Trophoblast cell (in vitro differentiated cells and primary cell): Measurements from ENCODE around the gene ABLIM1.

Source experiments
- DNase-seq, 2 donors: peaks; one replicate each; pipeline ENCODE4 v3.0.0-alpha.2; 2016
- H2AFZ ChIP-seq: 2 replicates; pipeline ENCODE4 v1.6.1; 2013; ENCODE audit warnings: low read length, moderate library complexity, mild to moderate bottlenecking; ENCODE audit not compliant: insufficient read depth, poor library complexity
- H2AK5ac ChIP-seq: 2 replicates; pipeline ENCODE4 v1.6.1; 2013; ENCODE audit warnings: mild to moderate bottlenecking, low read length
- H2BK120ac ChIP-seq: 2 replicates; pipeline ENCODE4 v1.6.1; 2013; ENCODE audit warnings: low read length, mild to moderate bottlenecking, moderate library complexity; ENCODE audit not compliant: insufficient read depth, poor library complexity
- H2BK12ac ChIP-seq: 2 replicates; pipeline ENCODE4 v1.6.1; 2013; ENCODE audit warnings: mild to moderate bottlenecking, low read length, moderate library complexity
- H2BK5ac ChIP-seq: 2 replicates; pipeline ENCODE4 v1.6.1; 2013; ENCODE audit warnings: low read length, low read depth, moderate library complexity, mild to moderate bottlenecking; ENCODE audit not compliant: poor library complexity
- H3K14ac ChIP-seq: 2 replicates; pipeline ENCODE4 v1.6.1; 2013; ENCODE audit warnings: mild to moderate bottlenecking, low read length
- H3K18ac ChIP-seq: 2 replicates; pipeline ENCODE4 v1.6.1; 2013; ENCODE audit warnings: mild to moderate bottlenecking, low read length
- H3K23ac ChIP-seq: 2 replicates; pipeline ENCODE4 v1.6.1; 2013; ENCODE audit warnings: low read length
- H3K27ac ChIP-seq: 2 replicates; pipeline ENCODE4 v1.5.1; 2013; ENCODE audit warnings: low read depth, mild to moderate bottlenecking, inconsistent platforms, low read length, moderate library complexity
- H3K27me3 ChIP-seq: 2 replicates; pipeline ENCODE4 v1.6.1; 2013; ENCODE audit warnings: inconsistent platforms, mild to moderate bottlenecking, low read length, moderate library complexity; ENCODE audit not compliant: insufficient read depth
- H3K36me3 ChIP-seq, 2 experiments: 1 replicate in 1 of 2; 2 replicates in 1 of 2; pipeline ENCODE4 v1.6.1; 2013; ENCODE audit warnings: low read length in 2 of 2, mild to moderate bottlenecking in 2 of 2, moderate library complexity in 1 of 2; ENCODE audit not compliant: insufficient read depth in 2 of 2, control insufficient read depth in 1 of 2
- H3K4ac ChIP-seq: 2 replicates; pipeline ENCODE4 v1.6.1; 2013; ENCODE audit warnings: low read depth, mild to moderate bottlenecking, low read length, moderate library complexity
- H3K4me1 ChIP-seq, 2 experiments: 1 replicate in 1 of 2; 2 replicates in 1 of 2; pipeline ENCODE4 v1.6.1; 2013; ENCODE audit warnings: low read length in 2 of 2, mild to moderate bottlenecking in 2 of 2, moderate library complexity in 1 of 2; ENCODE audit not compliant: insufficient read depth in 2 of 2, control insufficient read depth in 1 of 2
- H3K4me2 ChIP-seq: 2 replicates; pipeline ENCODE4 v1.6.1; 2013; ENCODE audit warnings: inconsistent platforms, mild to moderate bottlenecking, low read length, moderate library complexity
- H3K4me3 ChIP-seq: 2 replicates; pipeline ENCODE4 v1.5.1; 2013; ENCODE audit warnings: mild to moderate bottlenecking, low read depth, low read length, inconsistent platforms
- H3K79me1 ChIP-seq: one replicate; pipeline ENCODE4 v1.6.1; 2013; ENCODE audit warnings: low read length
- H3K79me2 ChIP-seq: 2 replicates; pipeline ENCODE4 v1.6.1; 2013; ENCODE audit warnings: low read length, mild to moderate bottlenecking; ENCODE audit not compliant: control insufficient read depth, insufficient read depth, poor library complexity
- H3K9ac ChIP-seq: 2 replicates; pipeline ENCODE4 v1.6.1; 2013; ENCODE audit warnings: mild to moderate bottlenecking, low read length
- H3K9me3 ChIP-seq: 2 replicates; pipeline ENCODE4 v1.6.1; 2013; ENCODE audit warnings: low read depth, mild to moderate bottlenecking, control low read depth, inconsistent platforms, low read length; ENCODE audit not compliant: insufficient read depth
- H4K12ac ChIP-seq: 2 replicates; pipeline ENCODE4 v1.6.1; 2013; ENCODE audit warnings: low read depth, mild to moderate bottlenecking, low read length, moderate library complexity
- H4K8ac ChIP-seq: 2 replicates; pipeline ENCODE4 v1.6.1; 2013; ENCODE audit warnings: low read depth, mild to moderate bottlenecking, low read length, moderate library complexity
- H4K91ac ChIP-seq: one replicate; pipeline ENCODE4 v1.6.1; 2013; ENCODE audit warnings: low read depth, mild to moderate bottlenecking, low read length, moderate library complexity
- WGBS: extraction: QIAGEN DNeasy Blood & Tissue Kit; methylation state at CpG from one replicate; pipeline ENCODE4 v1.1.7; 2013; ENCODE audit warnings: missing lambda C conversion rate; ENCODE audit not compliant: insufficient read length, insufficient coverage; ENCODE audit errors: extremely low coverage; 5-methylcytosine and 5-hydroxymethylcytosine counted together

Gene ABLIM1

GRCh38 chr10:114477285-114477684 is 180.8 kb downstream of the ABLIM1 start:
- no peaks in the 10 kb centered on the region for H3K79me2 ChIP-seq
- no peaks in the 10 kb centered on the region for H3K36me3 ChIP-seq
- no peak overlapping the region for H2BK5ac ChIP-seq
- DNase-seq, result no peak
- no peak overlapping the region for H3K4me2 ChIP-seq
- H3K4ac ChIP-seq, result no peak overlapping the region
- H3K18ac ChIP-seq, result no peak overlapping the region
- H3K79me1 ChIP-seq, result no peaks in the 10 kb centered on the region
- no peak overlapping the region for H3K9ac ChIP-seq
- H4K91ac ChIP-seq, result no peak overlapping the region
- no peak overlapping the region for H2AFZ ChIP-seq
- no peaks in the 10 kb centered on the region for H3K4me1 ChIP-seq
- no peak overlapping the region for H3K14ac ChIP-seq
- no peaks in the 10 kb centered on the region for H3K9me3 ChIP-seq
- WGBS, result no CpG with 5 or more reads among the region's 7 CpGs
- no peak overlapping the region for H4K8ac ChIP-seq
- no peaks in the 10 kb centered on the region for H3K27me3 ChIP-seq
- H2AK5ac ChIP-seq, result no peak overlapping the region
- no peak overlapping the region for H3K23ac ChIP-seq
- no peak overlapping the region for H2BK12ac ChIP-seq
- H2BK120ac ChIP-seq, result no peak overlapping the region
- no peak overlapping the region for H3K27ac ChIP-seq
- H4K12ac ChIP-seq, result no peak overlapping the region
- no peak overlapping the region for H3K4me3 ChIP-seq

- H3K9ac ChIP-seq, result no peak overlapping the region
- H3K14ac ChIP-seq, result no peak overlapping the region
- no peak overlapping the region for H3K27ac ChIP-seq
- no peaks in the 10 kb centered on the region for H3K79me1 ChIP-seq
- DNase-seq, result no peak
- no peak overlapping the region for H3K23ac ChIP-seq
- no peaks in the 10 kb centered on the region for H3K79me2 ChIP-seq
- H2AK5ac ChIP-seq, result no peak overlapping the region
- H4K12ac ChIP-seq, result no peak overlapping the region
- no peak overlapping the region for H4K91ac ChIP-seq
- H2BK120ac ChIP-seq, result no peak overlapping the region
- no peaks in the 10 kb centered on the region for H3K36me3 ChIP-seq
- no CpG with 5 or more reads among the region's 5 CpGs for WGBS
- H2BK5ac ChIP-seq, result no peak overlapping the region
- H3K18ac ChIP-seq, result no peak overlapping the region
- no peaks in the 10 kb centered on the region for H3K4me1 ChIP-seq
- no peak overlapping the region for H4K8ac ChIP-seq
- H3K27me3 ChIP-seq, result no peaks in the 10 kb centered on the region
- no peak overlapping the region for H2BK12ac ChIP-seq
- H3K4me2 ChIP-seq, result no peak overlapping the region
- no peaks in the 10 kb centered on the region for H3K9me3 ChIP-seq
- H3K4ac ChIP-seq, result no peak overlapping the region
- H2AFZ ChIP-seq, result no peak overlapping the region
- no peak overlapping the region for H3K4me3 ChIP-seq
These were observed 183.1 kb downstream of the ABLIM1 start for GRCh38 chr10:114474989-114475388.

- no peak overlapping the region for H4K91ac ChIP-seq
- H3K27me3 ChIP-seq, result no peaks in the 10 kb centered on the region
- no peak overlapping the region for H3K27ac ChIP-seq
- H2BK120ac ChIP-seq, result no peak overlapping the region
- no peaks in the 10 kb centered on the region for H3K36me3 ChIP-seq
- no peak overlapping the region for H3K18ac ChIP-seq
- no peak overlapping the region for H3K4me2 ChIP-seq
- no peak overlapping the region for H3K4ac ChIP-seq
- no peak overlapping the region for H4K12ac ChIP-seq
- no peaks in the 10 kb centered on the region for H3K4me1 ChIP-seq
- DNase-seq, result no peak
- H3K9me3 ChIP-seq, result no peaks in the 10 kb centered on the region
- no peak overlapping the region for H3K9ac ChIP-seq
- no peaks in the 10 kb centered on the region for H3K79me2 ChIP-seq
- no peak overlapping the region for H3K4me3 ChIP-seq
- H2AFZ ChIP-seq, result no peak overlapping the region
- WGBS, result no CpG with 5 or more reads among the region's 3 CpGs
- no peak overlapping the region for H2BK5ac ChIP-seq
- H2AK5ac ChIP-seq, result no peak overlapping the region
- H3K23ac ChIP-seq, result no peak overlapping the region
- H4K8ac ChIP-seq, result no peak overlapping the region
- H3K79me1 ChIP-seq, result no peaks in the 10 kb centered on the region
- no peak overlapping the region for H2BK12ac ChIP-seq
- no peak overlapping the region for H3K14ac ChIP-seq
These were observed 184.3 kb downstream of the ABLIM1 start for GRCh38 chr10:114473776-114474175.

GRCh38 chr10:114472877-114473253 is 185.2 kb downstream of the ABLIM1 start:
- Histone ChIP-seq H3K18ac (no peak overlapping the region), H2AFZ (no peak overlapping the region), H3K27ac (no peak overlapping the region), H3K36me3 (no peaks in the 10 kb centered on the region), H4K91ac (no peak overlapping the region), H2AK5ac (no peak overlapping the region), H4K8ac (no peak overlapping the region), H3K79me1 (no peaks in the 10 kb centered on the region), H2BK120ac (no peak overlapping the region), H2BK12ac (no peak overlapping the region), H3K79me2 (no peaks in the 10 kb centered on the region), H3K4me3 (no peak overlapping the region), H3K4me2 (no peak overlapping the region), H3K23ac (no peak overlapping the region), H2BK5ac (no peak overlapping the region), H4K12ac (no peak overlapping the region), H3K9me3 (no peaks in the 10 kb centered on the region), H3K4ac (no peak overlapping the region), H3K27me3 (no peaks in the 10 kb centered on the region), H3K14ac (no peak overlapping the region), H3K9ac (no peak overlapping the region), H3K4me1 (no peaks in the 10 kb centered on the region)
- DNase-seq, result no peak
- no CpG with 5 or more reads among the region's 4 CpGs for WGBS
